Rectal smooth muscle tissue (tissue), 1 donor: ENCODE measurements around the gene OR1F1.
"Not testable (repeated sequence)": the region's sequence is repeated elsewhere in the genome, so short reads cannot be mapped to it uniquely, and the experiment has no call there.

Experiments
- H3K27ac ChIP-seq: one replicate; pipeline ENCODE4 v1.7.0; 2013; ENCODE audit warnings: low read depth, low read length, inconsistent platforms
- H3K27me3 ChIP-seq: one replicate; pipeline ENCODE4 v1.7.0; 2013; ENCODE audit warnings: low read length; ENCODE audit not compliant: control insufficient read depth, insufficient read depth
- H3K36me3 ChIP-seq: one replicate; pipeline ENCODE4 v1.7.0; 2013; ENCODE audit warnings: low read length; ENCODE audit not compliant: control insufficient read depth, insufficient read depth
- H3K4me1 ChIP-seq: one replicate; pipeline ENCODE4 v1.7.0; 2013; ENCODE audit warnings: low read length; ENCODE audit not compliant: control insufficient read depth, insufficient read depth
- H3K4me3 ChIP-seq: one replicate; pipeline ENCODE4 v1.7.0; 2013; ENCODE audit warnings: low read length
- H3K9ac ChIP-seq: one replicate; pipeline ENCODE4 v1.7.0; 2013; ENCODE audit warnings: low read length

The OR1F1 gene

DNA sequence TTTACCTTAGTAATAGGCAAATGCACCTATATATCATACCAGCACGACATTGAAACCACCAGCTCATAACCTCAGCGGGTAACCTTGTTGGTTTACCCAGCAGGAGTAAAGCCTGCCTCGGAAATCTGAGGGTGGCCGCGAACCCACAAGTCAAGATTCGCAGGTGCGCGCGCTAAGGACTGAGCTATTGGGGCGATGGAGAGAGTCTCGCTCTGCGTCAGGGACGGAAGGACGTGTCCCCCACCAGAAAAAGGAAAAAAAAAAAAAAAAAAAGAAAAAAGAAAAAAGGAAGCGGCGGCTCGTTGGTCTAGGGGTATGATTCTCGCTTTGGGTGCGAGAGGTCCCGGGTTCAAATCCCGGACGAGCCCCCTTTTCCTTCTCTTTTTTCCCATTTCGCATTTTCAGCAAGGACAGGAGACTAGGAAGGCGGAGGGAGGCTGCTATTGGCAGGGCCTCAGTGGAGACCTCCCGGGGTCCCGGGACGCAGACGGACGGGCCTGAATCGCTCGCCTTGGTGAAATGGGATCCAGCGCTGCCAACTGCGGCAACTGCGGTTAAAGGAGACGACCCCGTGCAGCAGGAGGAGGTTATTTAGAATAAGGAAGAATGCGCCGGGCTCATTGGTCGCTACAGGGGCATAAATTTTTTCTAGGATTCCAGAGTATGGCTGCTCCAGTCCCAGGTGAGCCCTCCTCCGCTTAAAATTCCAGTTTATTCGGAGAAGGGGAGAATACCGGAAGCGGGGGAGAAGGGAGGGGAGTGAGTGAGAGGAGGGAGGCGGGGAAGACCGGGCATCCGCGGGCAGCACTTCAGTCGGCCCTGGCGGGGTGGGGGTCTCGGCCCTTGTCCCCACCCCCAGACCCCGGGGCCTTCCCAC is at the start of gene OR1F1:
Gene OR1F1 (plus strand): TSS at position 407 of the 877 bp plus-strand sequence.
- Histone ChIP-seq H3K4me3 (peak within 1 kb of the TSS; percentile 34), H3K4me1 (no peaks in the 10 kb centered on the region), H3K36me3 (no peaks in the 10 kb centered on the region), H3K27me3 (peaks cover 49% of the 10 kb centered on the region), H3K9ac (no peak within 1 kb of the TSS), H3K27ac (no peak within 1 kb of the TSS)

DNA sequence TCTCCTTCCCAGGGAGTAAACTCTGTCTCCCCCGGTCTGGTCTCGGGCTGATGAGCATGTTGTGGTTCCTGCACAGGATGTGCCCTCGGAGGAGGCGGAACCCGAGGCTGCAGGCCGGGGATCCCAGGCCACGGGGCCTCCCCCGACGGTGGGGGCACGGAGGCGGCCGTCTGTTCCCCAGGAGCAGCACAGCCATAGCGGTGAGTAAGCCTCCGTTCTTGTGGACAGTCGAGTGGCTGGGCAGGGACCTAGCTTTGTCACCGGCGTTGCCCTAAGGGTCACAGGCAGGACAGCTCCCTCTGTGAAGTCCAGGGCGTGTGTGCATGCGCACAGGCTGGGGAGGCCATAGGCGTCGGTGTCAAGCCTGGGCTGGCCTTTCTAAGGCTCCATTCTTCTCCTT is 49.7 kb upstream of the OR1F1 start:
- Histone ChIP-seq H3K36me3 (peaks cover 11% of the 10 kb centered on the region), H3K4me3 (no peak overlapping the region), H3K4me1 (peaks cover 7% of the 10 kb centered on the region)

DNA sequence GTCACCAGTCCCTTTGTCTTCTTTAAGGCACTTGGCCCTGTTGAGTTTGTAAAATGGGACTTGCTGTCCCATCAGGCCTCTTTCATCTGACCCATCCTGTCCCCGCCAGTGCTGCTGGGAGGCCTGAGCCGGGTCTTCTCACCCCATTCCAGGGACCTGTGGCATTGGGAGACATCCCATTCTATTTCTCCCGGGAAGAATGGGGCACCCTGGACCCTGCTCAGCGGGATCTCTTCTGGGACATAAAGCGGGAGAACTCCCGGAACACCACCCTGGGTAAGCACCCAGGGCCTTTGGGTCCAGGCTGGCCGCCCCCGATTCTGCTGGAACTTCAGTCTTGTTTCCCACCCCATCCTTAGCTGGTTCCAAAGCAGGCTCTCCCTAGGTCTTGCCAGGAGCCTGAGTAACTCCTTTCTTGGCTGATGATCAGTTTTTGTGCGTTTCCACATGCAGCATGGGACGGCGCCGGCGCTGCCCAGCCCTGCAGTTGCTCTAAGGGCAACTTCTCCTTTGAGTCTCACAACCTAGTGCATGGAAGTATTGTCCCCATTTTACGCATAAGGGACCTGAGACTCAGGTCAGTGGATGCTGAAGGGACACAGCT is 49.1 kb upstream of the OR1F1 start:
- H3K4me3 ChIP-seq = no peak overlapping the region
- no peaks in the 10 kb centered on the region for H3K27me3 ChIP-seq
- no peak overlapping the region for H3K9ac ChIP-seq
- H3K27ac ChIP-seq = no peak overlapping the region
- peaks cover 7% of the 10 kb centered on the region for H3K4me1 ChIP-seq
- H3K36me3 ChIP-seq = peaks cover 11% of the 10 kb centered on the region

More for the DNA sequence above, 49.7 kb upstream of the OR1F1 start:
- H3K27ac ChIP-seq = no peak overlapping the region
- H3K27me3 ChIP-seq = no peaks in the 10 kb centered on the region
- no peak overlapping the region for H3K9ac ChIP-seq

DNA sequence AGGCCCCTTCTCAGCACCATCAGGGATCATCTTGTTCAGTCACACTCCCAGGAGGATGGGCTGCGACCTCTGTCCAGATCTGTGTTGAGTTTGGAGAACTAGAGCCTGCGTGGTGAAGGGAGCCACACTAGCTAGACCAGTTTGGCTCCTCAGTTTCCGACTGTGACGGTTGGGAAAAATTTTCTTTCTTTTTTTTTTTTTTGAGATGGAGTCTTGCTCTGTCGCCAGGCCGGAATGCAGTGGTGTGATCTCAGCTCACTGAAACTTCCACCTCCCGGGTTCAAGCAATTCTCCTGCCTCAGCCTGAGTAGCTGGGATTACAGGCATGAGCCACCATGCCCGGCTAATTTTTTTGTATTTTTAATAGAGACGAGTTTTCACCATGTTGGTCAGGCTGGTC is 48.4 kb upstream of the OR1F1 start:
- peaks cover 11% of the 10 kb centered on the region for H3K36me3 ChIP-seq
- H3K27ac ChIP-seq, H3K9ac ChIP-seq, H3K4me1 ChIP-seq, H3K27me3 ChIP-seq, H3K4me3 ChIP-seq: not testable (repeated sequence)

DNA sequence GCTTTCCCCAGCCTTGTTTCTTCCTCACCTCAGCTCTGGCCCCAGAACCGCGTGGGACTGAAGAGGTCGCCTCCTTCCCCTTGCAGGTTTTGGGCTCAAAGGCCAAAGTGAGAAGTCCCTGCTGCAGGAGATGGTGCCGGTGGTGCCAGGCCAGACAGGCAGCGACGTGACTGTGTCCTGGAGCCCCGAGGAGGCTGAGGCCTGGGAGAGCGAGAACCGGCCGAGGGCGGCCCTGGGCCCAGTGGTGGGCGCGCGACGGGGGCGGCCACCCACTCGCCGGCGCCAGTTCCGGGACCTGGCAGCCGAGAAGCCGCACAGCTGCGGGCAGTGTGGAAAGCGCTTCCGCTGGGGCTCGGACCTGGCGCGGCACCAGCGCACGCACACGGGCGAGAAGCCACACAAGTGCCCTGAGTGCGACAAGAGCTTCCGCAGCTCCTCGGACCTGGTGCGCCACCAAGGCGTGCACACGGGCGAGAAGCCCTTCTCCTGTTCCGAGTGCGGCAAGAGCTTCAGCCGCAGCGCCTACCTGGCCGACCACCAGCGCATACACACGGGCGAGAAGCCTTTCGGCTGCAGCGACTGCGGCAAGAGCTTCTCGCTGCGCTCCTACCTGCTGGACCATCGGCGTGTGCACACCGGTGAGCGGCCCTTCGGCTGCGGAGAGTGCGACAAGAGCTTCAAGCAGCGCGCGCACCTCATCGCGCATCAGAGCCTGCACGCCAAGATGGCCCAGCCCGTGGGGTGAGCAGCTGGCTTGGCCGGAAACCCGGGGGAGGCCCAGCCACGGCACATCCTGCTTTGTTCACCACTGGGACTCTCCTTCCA is 47.2 kb upstream of the OR1F1 start:
- Histone ChIP-seq H3K27me3 (no peaks in the 10 kb centered on the region), H3K27ac (no peak overlapping the region), H3K4me1 (peaks cover 2% of the 10 kb centered on the region), H3K36me3 (peaks cover 11% of the 10 kb centered on the region), H3K9ac (no peak overlapping the region), H3K4me3 (no peak overlapping the region)

DNA sequence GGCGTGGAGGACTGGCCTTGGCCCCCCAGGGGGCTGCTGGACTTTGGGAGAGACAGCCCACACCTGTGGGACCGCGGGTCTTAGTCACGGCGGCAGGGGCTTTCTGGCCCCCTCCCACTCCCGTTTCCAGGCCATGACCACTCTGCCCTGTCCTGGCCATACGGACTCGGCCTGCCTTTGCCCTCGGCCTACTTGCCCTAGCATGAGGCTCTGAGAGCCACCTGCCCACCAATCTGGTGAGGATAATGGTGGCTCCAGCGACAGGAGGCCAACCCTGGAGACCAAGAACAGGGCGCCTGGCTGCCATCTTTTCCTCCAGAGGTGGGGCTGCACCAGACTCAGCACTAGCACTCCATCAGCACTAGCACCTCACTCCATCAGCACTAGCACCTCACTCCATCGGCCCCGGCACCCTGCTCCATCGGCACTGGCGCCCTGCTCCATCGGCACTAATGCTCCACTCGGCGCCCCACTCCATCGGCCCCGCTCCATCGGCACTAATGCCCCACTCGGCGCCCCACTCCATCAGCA is 46.2 kb upstream of the OR1F1 start:
- H3K4me3 ChIP-seq = no peak overlapping the region
- no peak overlapping the region for H3K27ac ChIP-seq
- H3K27me3 ChIP-seq = no peaks in the 10 kb centered on the region
- peaks cover 11% of the 10 kb centered on the region for H3K36me3 ChIP-seq
- no peak overlapping the region for H3K9ac ChIP-seq
- H3K4me1 ChIP-seq = no peaks in the 10 kb centered on the region

DNA sequence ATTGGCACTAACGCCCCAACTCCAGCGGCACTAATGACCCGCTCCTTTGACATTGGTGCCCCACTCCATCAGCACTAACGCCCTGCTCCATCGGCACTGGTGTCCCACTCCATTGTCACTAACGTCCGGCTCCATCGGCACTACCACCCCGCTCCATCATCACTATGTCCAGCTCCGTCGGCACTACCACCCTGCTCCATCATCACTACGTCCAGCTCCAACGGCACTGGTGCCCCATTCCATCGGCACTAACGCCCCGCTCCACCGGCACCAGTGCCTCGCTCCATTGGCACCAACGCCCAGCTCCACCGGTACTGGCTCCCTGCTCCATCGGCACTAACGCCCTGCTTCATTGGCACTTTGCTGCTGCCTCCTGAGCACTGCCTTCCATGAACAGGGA is 45.7 kb upstream of the OR1F1 start:
- no peak overlapping the region for H3K4me3 ChIP-seq
- no peak overlapping the region for H3K9ac ChIP-seq
- no peak overlapping the region for H3K27ac ChIP-seq
- peaks cover 11% of the 10 kb centered on the region for H3K36me3 ChIP-seq
- H3K27me3 ChIP-seq = no peaks in the 10 kb centered on the region
- H3K4me1 ChIP-seq = no peaks in the 10 kb centered on the region

DNA sequence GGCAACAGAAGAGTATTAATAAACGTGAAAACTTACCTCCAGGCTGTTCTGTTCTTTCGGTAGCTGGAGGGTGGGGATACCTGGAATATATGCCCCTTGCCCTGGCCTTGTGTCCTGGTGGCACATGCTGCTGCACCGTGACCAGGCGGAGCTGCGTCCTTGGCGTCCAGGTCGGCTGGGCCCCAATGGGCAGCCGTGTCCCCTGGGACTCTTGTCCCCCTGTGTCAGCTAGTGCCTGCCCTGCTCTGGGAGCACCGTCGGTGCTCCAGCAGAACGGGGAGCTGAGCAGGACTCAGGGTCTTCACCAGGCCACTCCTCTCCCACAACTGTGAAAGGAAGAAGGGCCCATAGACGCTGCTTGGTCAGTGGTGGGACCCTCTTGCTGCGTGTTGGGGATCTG is 45.2 kb upstream of the OR1F1 start:
- H3K4me3 ChIP-seq = no peak overlapping the region
- H3K36me3 ChIP-seq = peaks cover 11% of the 10 kb centered on the region
- no peak overlapping the region for H3K9ac ChIP-seq
- H3K27me3 ChIP-seq = no peaks in the 10 kb centered on the region
- no peaks in the 10 kb centered on the region for H3K4me1 ChIP-seq
- H3K27ac ChIP-seq = no peak overlapping the region

DNA sequence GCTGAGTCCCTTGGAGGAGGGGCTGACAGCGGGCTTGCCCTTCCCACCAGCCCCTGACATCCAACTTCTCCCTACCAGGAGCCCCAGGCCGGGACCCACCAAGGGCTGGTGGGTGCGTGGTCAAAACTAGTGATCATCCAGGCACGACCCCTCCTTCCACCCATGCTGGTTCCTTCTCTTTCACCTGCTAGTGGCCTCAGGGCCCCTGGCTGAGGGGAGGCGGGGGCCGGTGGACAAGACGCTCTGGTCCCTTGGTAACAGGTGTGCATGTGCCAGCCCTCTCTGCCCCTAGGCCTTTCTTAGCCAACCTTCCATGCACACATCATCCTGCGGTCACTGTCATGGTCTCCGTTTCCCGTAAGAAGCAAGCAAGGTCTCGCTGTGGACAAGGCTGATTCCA is 44.8 kb upstream of the OR1F1 start:
- Histone ChIP-seq H3K4me3 (no peak overlapping the region), H3K27me3 (no peaks in the 10 kb centered on the region), H3K36me3 (peaks cover 11% of the 10 kb centered on the region), H3K27ac (no peak overlapping the region), H3K9ac (no peak overlapping the region), H3K4me1 (no peaks in the 10 kb centered on the region)

DNA sequence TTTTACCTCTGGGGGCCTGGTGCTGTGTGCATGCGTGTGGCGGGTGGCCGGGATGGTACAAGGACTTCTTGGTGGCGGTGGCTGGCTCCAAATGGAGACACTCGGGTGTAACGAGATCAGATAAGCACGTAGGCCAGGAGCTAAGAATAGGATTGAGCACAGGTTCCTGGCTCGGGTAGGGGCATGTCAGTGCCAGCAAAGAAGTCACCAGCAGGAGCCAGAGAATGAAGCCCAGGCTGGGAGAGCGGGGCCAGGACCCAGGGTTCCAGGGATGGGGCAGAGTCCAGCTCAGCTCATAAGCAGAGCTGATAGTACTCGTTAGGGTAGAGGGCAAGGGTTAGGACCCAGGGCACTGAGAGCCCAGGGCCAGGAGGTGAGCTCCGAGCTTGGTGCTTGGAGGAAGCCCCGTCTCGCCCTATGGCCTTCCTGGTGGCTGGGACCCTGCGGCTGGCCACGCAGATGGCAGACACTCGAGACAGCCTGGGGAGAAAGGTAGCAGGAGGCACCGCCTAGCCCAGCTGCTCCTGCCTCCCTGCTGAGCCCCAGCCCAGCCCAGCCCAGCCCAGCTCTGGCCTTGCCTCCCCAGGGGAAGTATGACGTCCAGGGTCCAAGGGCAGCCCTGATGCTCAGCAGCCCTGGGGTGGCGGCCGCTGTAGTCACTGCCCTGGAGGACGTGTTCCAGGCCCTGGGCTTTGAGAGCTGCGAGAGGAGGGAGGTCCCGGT is 44.2 kb upstream of the OR1F1 start:
- no peaks in the 10 kb centered on the region for H3K27me3 ChIP-seq
- H3K36me3 ChIP-seq = peaks cover 11% of the 10 kb centered on the region
- no peaks in the 10 kb centered on the region for H3K4me1 ChIP-seq
- no peak overlapping the region for H3K4me3 ChIP-seq
- no peak overlapping the region for H3K27ac ChIP-seq
- H3K9ac ChIP-seq = no peak overlapping the region

DNA sequence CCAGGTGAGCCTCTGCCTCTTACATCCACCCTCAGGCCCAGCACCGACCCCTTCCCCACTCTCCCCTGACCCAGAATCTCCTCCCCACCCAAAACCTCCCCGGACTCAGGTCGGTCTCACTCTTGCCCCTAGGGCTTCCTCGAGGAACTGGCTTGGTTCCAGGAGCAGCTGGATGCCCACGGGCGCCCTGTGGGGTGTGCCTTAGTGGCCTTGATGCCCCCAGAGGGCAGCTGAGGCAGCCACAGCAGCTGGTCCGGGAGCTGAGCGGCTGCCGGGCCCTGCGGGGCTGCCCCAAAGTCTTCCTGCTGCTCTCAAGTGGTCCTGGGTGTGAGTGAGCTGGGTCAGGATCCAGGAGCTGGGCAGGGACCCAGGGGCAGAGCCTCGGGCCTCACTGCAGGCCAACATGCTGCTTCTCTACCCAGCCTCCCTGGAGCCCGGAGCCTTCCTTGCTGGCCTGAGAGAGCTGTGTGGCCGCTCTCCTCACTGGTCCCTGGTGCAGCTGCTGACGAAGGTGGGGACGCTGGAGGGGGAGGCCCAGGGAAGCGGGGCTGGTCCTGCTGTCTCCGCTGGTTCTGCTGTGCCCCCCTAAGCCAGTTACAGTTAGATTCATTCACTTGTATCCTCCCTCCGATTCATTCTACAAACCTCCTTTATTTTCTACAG is 43.6 kb upstream of the OR1F1 start:
- Histone ChIP-seq H3K9ac (no peak overlapping the region), H3K27ac (no peak overlapping the region), H3K27me3 (no peaks in the 10 kb centered on the region), H3K36me3 (peaks cover 11% of the 10 kb centered on the region), H3K4me3 (no peak overlapping the region), H3K4me1 (no peaks in the 10 kb centered on the region)
